Bronchial epithelial cell (primary cell): ENCODE results near the gene PITPNM2. TPM values are rescaled to one million over a fixed set of nuclear protein-coding genes. Genes with fewer than 3 reads are reported as not detected.

Experiments
- DNase-seq: peaks from one replicate; pipeline ENCODE4 v3.0.0-alpha.2; 2010; ENCODE audit warnings: low read depth
- FAIRE-seq: peaks from 2 replicates; lab custom pipeline; 2011; peaks lifted over from hg19 to GRCh38; lab: Jason Lieb, UNC
- H3K27me3 ChIP-seq: 2 replicates; pipeline ENCODE4 v1.5.1; 2011; ENCODE audit warnings: low read length; ENCODE audit not compliant: control insufficient read depth, insufficient read depth
- H3K36me3 ChIP-seq: 2 replicates; pipeline ENCODE4 v1.5.1; 2011; ENCODE audit warnings: low read length; ENCODE audit not compliant: control insufficient read depth, insufficient read depth
- H3K4me3 ChIP-seq: 2 replicates; pipeline ENCODE4 v1.5.1; 2011; ENCODE audit warnings: mild to moderate bottlenecking, low read depth, low read length, control low read depth
- CTCF ChIP-seq: IDR thresholded peaks from 2 replicates; pipeline ENCODE4 v1.5.1; 2011; ENCODE audit warnings: mild to moderate bottlenecking, moderate library complexity, low read length, control low read depth, inconsistent platforms; ENCODE audit not compliant: insufficient read depth, severe bottlenecking
- total RNA-seq: library from RNA; depleted of rRNA; stranded (reverse); fragments of >200 nt; gene quantifications from 2 replicates; pipeline ENCODE4 v1.2.1, GENCODE V29; 2014

Gene PITPNM2
- 2.4 and 2.9 TPM in 2 replicates for total RNA-seq

GRCh38 chr12:123150744-123151456 is at the start of gene PITPNM2:
PITPNM2 (minus strand) TSS chr12:123151090; CDS start chr12:123034590, 116,500 bp downstream.
- TF ChIP-seq CTCF: no peak
- DNase-seq: no peak
- H3K36me3 ChIP-seq: no peaks in the 10 kb centered on the region
- no peaks in the 10 kb centered on the region for H3K27me3 ChIP-seq
- FAIRE-seq: no peak
- H3K4me3 ChIP-seq: peak within 1 kb of the TSS; percentile 57

GRCh38 chr12:123200414-123200813 is 49.5 kb upstream of the PITPNM2 start:
- Histone ChIP-seq H3K36me3 (peaks cover 3% of the 10 kb centered on the region), H3K4me3 (no peak overlapping the region), H3K27me3 (no peaks in the 10 kb centered on the region)
- FAIRE-seq (no peak), DNase-seq (no peak)
- TF ChIP-seq CTCF: no peak

- H3K36me3 ChIP-seq: peaks cover 3% of the 10 kb centered on the region
- FAIRE-seq (no peak), DNase-seq (no peak)
- H3K27me3 ChIP-seq: no peaks in the 10 kb centered on the region
- TF ChIP-seq CTCF: no peak
- no peak overlapping the region for H3K4me3 ChIP-seq
Observed at GRCh38 chr12:123199936-123200335, 49.0 kb upstream of the PITPNM2 start.

GRCh38 chr12:123187637-123188036 is 36.7 kb upstream of the PITPNM2 start:
- FAIRE-seq: no peak
- H3K27me3 ChIP-seq: no peaks in the 10 kb centered on the region
- TF ChIP-seq CTCF: no peak
- no peak for DNase-seq
- H3K36me3 ChIP-seq: peaks cover 2% of the 10 kb centered on the region
- H3K4me3 ChIP-seq: no peak overlapping the region

GRCh38 chr12:123180171-123180570 is 29.3 kb upstream of the PITPNM2 start:
- H3K36me3 ChIP-seq: peaks cover 1% of the 10 kb centered on the region
- no peak for TF ChIP-seq CTCF

GRCh38 chr12:123171967-123172366 is 21.1 kb upstream of the PITPNM2 start:
- FAIRE-seq: no peak
- TF ChIP-seq CTCF: no peak
- Histone ChIP-seq H3K36me3 (peaks cover 1% of the 10 kb centered on the region), H3K4me3 (no peak overlapping the region), H3K27me3 (no peaks in the 10 kb centered on the region)
- no peak for DNase-seq

More at GRCh38 chr12:123180171-123180570, 29.3 kb upstream of the PITPNM2 start:
- Histone ChIP-seq H3K4me3 (no peak overlapping the region), H3K27me3 (no peaks in the 10 kb centered on the region)
- no peak for DNase-seq
- no peak for FAIRE-seq
